ENCODE results near the gene SOS1. TPM values are rescaled to one million over a fixed set of nuclear protein-coding genes. Genes with fewer than 3 reads are reported as not detected.

SOS1 gene
- total RNA-seq, 2 experiments from 2014 or later, result 229 to 254 TPM

DNA sequence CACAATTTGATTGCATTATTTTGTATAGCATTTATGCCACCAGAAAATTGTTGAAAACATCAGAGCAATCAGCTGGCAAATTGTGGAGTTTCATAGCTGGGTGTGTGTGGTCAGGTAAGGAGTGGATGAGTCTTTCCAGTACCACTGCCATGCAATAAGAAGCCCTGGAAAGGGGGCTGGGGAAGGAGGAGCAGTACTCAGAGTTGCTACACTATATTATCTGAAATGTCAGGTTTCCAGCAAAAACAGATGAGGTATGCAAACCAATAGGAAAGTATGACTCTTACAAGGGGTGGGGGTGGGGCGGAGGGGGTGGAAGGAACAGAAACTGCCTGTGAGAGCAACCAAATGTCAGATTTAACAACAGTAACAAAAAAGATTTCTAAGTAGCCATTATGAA lies 112.2 kb downstream of the SOS1 start:
- no peaks in the 10 kb centered on the region for H3K27me3 Mint-ChIP-seq
- no peak overlapping the region for H3K4me3 Mint-ChIP-seq
- DNase-seq, result no peak
- ChIA-PET CTCF (no interaction called here), POLR2A (no interaction called here)
- H3K4me1 Mint-ChIP-seq, result peaks cover 19% of the 10 kb centered on the region
- peak overlapping the region; percentile 61 for H3K27ac Mint-ChIP-seq
- H3K9me3 Mint-ChIP-seq, result no peaks in the 10 kb centered on the region
- H3K36me3 Mint-ChIP-seq (ENCODE audit: low read depth), result peaks cover 73% of the 10 kb centered on the region

DNA sequence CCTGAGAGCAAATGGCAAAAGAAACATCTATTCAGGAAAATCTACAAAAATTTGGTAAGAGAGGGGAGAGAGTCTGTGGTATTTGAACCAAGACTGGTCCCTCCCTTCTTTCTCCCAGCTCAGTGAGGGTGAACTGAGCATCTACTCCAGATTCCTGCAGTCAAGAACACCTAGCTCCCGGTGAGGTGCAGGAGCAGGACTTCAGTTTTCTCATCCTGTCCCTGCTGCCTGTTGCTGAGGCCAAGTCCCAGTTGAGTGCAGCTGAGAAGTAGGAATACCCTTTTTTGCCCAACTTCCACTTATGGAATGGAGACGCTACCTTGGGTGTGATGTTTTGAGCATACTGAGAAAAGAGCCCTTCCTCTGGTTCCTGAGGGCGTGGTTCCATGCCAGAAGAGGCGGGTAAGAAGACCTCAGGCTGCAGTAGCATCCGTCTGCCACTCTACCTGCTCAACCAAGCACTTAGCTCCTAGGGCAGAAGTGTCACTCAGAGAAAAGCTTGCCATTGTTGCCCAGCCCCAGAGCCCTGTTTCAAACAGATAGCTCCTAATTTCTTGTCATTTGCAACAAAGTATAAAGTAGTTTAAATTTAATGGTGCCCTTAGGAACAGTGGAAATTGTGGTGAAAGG lies 112.9 kb downstream of the SOS1 start:
- no peak for DNase-seq
- Mint-ChIP-seq H3K4me3 (no peak overlapping the region), H3K36me3 (ENCODE audit: low read depth) (peaks cover 72% of the 10 kb centered on the region), H3K27me3 (no peaks in the 10 kb centered on the region), H3K4me1 (peaks cover 19% of the 10 kb centered on the region), H3K9me3 (no peaks in the 10 kb centered on the region), H3K27ac (peak overlapping the region; percentile 61)
- ChIA-PET CTCF (no interaction called here), POLR2A (no interaction called here)

DNA sequence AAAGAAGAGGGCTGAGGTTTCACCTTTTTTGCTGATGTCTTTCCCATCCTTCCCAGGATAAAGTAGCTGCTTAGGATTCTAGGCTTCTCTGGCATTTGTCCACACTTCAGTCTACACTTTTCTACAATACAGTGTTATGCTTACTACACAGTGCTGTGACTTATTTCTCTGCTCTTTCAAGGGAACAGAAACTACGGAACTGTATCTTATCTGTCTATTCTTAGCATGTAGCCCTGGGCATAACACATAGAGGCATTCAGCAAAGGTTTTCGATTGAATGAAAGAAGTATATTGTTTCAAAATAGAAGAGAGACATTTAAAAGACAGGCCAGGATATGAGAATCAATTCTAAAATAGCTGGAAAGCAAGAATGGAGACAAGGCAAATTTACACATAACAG lies 120.3 kb downstream of the SOS1 start:
- CTCF ChIA-PET, result interaction anchor here (1.3 to 1.7 kb wide), 2 partner anchors 18 to 229 kb away, joined by 3 to 6 read pairs; no protein-coding TSS in a partner anchor
- peaks cover 85% of the 10 kb centered on the region for H3K36me3 Mint-ChIP-seq (ENCODE audit: low read depth)
- H3K4me3 Mint-ChIP-seq, result no peak overlapping the region
- no peaks in the 10 kb centered on the region for H3K9me3 Mint-ChIP-seq
- DNase-seq, result no peak
- H3K27ac Mint-ChIP-seq, result no peak overlapping the region
- POLR2A ChIA-PET, result interaction anchor here (1.2 kb wide), 1 partner anchor 10 kb away, joined by 4 read pairs; no protein-coding TSS in a partner anchor
- peaks cover 19% of the 10 kb centered on the region for H3K4me1 Mint-ChIP-seq
- no peaks in the 10 kb centered on the region for H3K27me3 Mint-ChIP-seq

DNA sequence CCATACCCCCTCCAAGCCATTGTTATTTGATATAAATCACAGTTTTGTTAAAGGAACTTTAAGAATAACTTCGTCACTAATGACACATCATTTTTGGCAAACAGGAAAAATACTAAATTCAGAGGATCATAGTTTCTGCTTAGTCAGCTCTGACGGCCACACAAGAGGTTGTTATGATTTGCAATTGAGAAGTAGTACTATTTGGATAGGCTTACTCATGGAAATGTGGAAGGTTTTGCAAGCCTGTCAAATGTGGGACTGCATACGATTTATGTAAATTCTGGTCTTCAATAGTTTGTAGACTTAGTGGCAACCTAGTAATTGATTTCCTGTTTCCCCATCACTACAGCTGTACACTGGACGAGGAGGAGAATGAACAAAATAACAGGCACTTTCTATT lies 123.1 kb downstream of the SOS1 start:
- Mint-ChIP-seq H3K9me3 (no peaks in the 10 kb centered on the region), H3K4me3 (no peak overlapping the region), H3K27ac (no peak overlapping the region), H3K27me3 (no peaks in the 10 kb centered on the region), H3K36me3 (ENCODE audit: low read depth) (peaks cover 84% of the 10 kb centered on the region), H3K4me1 (peaks cover 29% of the 10 kb centered on the region)
- DNase-seq, result no peak
- ChIA-PET CTCF (interaction anchor here (0.6 to 2.0 kb wide), 2 partner anchors 23 to 231 kb away, joined by 3 to 4 read pairs; no protein-coding TSS in a partner anchor), POLR2A (interaction anchor here (1.0 kb wide), 1 partner anchor 246 kb away, joined by 3 read pairs; the partner anchor contains the start of gene SRSF7)

DNA sequence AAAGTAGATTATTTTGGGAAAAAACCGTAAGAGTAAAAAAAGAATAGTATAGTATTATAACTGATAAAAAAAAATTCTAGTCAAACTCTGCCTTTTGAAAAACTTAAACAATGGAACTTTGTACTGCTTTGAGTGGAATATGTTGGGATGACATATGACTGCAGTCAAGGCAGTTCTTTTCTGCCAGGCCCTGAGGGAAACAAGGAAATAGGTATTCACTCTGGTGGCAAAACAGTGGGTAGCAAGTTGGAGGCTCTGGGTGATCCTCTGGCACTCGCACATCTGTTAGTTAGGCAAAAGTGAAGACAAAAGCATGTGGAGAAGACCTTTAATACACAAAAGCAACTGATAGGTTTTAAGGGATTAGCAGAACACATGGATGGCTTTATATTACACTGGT lies 129.0 kb downstream of the SOS1 start:
- H3K27me3 Mint-ChIP-seq, result no peaks in the 10 kb centered on the region
- DNase-seq, result no peak
- H3K4me1 Mint-ChIP-seq, result peaks cover 24% of the 10 kb centered on the region
- peak overlapping the region; percentile 40 for H3K27ac Mint-ChIP-seq
- peaks cover 62% of the 10 kb centered on the region for H3K36me3 Mint-ChIP-seq (ENCODE audit: low read depth)
- ChIA-PET CTCF (interaction anchor here (1.3 kb wide), 1 partner anchor 238 kb away, joined by 3 read pairs; no protein-coding TSS in a partner anchor), POLR2A (interaction anchor here (1.0 kb wide), 1 partner anchor 129 kb away, joined by 4 read pairs; the partner anchor contains the start of gene SOS1)
- no peak overlapping the region for H3K4me3 Mint-ChIP-seq
- H3K9me3 Mint-ChIP-seq, result no peaks in the 10 kb centered on the region

DNA sequence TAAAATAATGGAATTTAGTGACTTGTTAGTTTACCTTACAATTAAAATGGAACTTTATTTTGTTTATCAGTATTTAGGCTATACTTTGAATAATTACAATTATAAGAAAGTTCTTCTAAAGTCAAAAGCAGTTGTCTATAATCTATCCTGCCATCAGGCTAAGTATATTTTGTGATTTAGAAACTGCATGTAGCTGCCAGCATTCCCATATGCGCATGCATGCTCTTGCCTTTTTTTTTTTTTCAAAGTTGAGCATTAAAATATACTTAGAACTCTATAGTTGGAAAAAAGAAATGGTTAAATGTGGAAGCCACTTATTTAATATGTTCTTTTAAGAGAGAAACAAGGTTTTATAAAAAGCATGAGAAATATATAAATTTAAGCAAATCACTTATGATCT lies 132.1 kb downstream of the SOS1 start:
- CTCF ChIA-PET, result interaction anchor here (1.0 to 1.5 kb wide), 2 partner anchors 239 to 241 kb away, joined by 3 to 4 read pairs; no protein-coding TSS in a partner anchor

DNA sequence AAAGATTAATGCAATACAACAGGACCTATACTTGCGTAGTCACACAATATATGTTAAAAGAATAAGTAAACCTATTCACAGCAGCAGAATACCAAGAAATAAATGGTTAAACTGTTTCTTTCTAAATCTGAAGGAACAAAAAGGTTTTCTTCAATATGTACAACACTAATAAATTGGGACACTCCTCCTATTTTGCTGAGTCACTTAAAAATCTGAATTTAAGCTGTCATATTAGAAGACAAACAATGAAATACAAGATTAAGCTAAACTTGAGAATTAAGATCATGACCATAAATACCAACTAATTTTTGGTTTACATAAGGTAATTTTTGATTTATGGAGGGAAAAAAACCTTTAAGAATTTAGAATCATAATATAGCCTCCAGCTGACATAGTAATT lies 138.4 kb downstream of the SOS1 start:
- ChIA-PET POLR2A (no interaction called here), CTCF (interaction anchor here (1.0 kb wide), 1 partner anchor 18 kb away, joined by 3 read pairs; no protein-coding TSS in a partner anchor)
- no peak overlapping the region for H3K27ac Mint-ChIP-seq
- H3K4me1 Mint-ChIP-seq, result no peaks in the 10 kb centered on the region
- H3K36me3 Mint-ChIP-seq (ENCODE audit: low read depth), result peaks cover 58% of the 10 kb centered on the region
- DNase-seq, result no peak
- no peaks in the 10 kb centered on the region for H3K9me3 Mint-ChIP-seq
- H3K27me3 Mint-ChIP-seq, result no peaks in the 10 kb centered on the region
- H3K4me3 Mint-ChIP-seq, result no peak overlapping the region

More for the DNA sequence above, 132.1 kb downstream of the SOS1 start:
- POLR2A ChIA-PET, result no interaction called here
- no peak overlapping the region for H3K27ac Mint-ChIP-seq
- H3K27me3 Mint-ChIP-seq, result no peaks in the 10 kb centered on the region
- peaks cover 56% of the 10 kb centered on the region for H3K36me3 Mint-ChIP-seq (ENCODE audit: low read depth)
- peaks cover 10% of the 10 kb centered on the region for H3K4me1 Mint-ChIP-seq
- no peaks in the 10 kb centered on the region for H3K9me3 Mint-ChIP-seq
- DNase-seq, result no peak
- no peak overlapping the region for H3K4me3 Mint-ChIP-seq

DNA sequence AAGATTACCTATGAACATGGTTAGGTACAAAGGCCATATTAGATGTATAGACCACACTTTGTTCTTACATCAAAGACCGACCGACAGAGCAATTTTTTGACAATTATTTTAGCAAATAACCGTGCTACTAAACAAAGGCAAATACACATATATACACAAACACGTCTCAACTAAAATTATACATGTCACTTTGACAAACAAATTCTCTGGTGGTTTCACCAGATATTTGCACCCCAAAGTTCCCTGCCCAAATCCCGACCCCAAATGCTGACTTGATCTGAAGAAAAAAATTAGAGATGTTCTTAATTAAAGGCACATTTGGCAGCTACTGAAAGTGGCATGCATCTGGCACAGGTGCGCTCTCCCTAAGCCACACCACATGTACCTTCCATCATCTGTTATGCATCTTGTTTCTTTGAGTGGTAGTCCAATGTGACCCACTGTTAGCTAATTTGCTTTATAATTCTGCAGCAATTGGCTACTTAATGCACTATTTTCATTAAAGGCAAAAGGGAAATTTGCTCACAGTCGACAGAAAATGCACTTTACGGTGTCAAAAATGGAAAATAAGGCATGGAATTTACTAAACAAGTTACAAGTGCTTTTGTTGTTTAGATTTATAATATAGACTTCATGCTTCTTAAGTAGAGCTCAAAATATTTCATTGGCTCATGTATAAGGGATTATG lies 139.0 kb downstream of the SOS1 start:
- Mint-ChIP-seq H3K36me3 (ENCODE audit: low read depth) (peaks cover 51% of the 10 kb centered on the region), H3K4me3 (no peak overlapping the region), H3K27ac (no peak overlapping the region), H3K9me3 (no peaks in the 10 kb centered on the region), H3K4me1 (no peaks in the 10 kb centered on the region), H3K27me3 (no peaks in the 10 kb centered on the region)
- CTCF ChIA-PET, result interaction anchor here (1.0 kb wide), 1 partner anchor 18 kb away, joined by 3 read pairs; no protein-coding TSS in a partner anchor
- POLR2A ChIA-PET, result no interaction called here
- no peak for DNase-seq

DNA sequence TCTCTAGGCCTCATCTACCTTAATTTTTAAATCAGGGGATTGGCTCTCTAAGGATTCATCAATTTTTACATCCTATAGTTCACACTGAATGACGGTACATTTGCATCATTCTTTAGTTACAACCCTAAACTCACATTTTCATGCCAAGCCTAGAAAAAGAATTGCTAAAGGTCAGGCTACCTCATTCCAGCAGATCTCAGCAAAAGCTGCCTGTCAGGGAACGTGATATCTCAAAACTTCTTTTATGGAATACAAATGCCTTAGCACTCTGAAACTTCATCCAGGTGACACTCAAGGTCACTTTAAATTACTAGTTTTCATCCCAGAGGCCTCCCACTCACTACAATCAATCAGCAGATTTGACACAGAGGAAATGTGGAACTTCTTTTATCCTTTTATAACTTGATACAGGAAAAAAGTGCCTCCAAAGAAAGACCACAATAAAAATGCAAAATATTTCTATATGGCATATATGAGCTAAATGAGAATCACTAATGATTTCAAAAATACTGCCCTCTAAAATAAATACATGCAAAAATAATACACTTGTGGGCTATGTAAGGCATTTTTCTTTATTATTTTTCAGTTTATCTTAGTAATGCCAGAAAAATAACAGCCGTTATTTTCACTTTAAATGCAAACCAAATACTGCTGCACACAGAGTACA lies 139.7 kb downstream of the SOS1 start:
- peaks cover 50% of the 10 kb centered on the region for H3K36me3 Mint-ChIP-seq (ENCODE audit: low read depth)
- H3K4me1 Mint-ChIP-seq, result no peaks in the 10 kb centered on the region
- H3K4me3 Mint-ChIP-seq, result no peak overlapping the region
- no peak for DNase-seq
- no peaks in the 10 kb centered on the region for H3K9me3 Mint-ChIP-seq
- H3K27ac Mint-ChIP-seq, result no peak overlapping the region
- CTCF ChIA-PET, result interaction anchor here (0.6 to 1.2 kb wide), 2 partner anchors 34 to 476 kb away, joined by 4 read pairs; no protein-coding TSS in a partner anchor
- POLR2A ChIA-PET, result no interaction called here
- H3K27me3 Mint-ChIP-seq, result no peaks in the 10 kb centered on the region

DNA sequence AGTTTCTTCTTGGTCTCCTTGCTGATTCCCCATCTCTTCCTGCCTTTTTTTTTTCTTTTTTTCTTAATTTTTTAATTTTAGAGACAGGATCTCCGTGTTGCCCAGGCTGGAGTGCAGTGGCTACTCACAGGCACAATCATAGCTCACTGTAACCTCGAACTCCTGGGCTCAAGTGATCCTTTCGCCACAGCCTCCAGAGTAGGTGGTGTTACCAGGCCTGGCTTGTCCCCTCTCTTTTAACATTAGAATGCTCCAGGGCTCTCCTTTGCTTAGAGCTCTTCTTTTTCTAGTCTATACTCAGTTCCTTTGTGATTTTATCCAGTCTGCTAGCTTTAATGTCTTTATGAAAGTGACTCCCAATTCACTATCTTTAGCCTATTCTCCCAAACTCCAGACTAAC lies 141.9 kb downstream of the SOS1 start:
- no peaks in the 10 kb centered on the region for H3K4me1 Mint-ChIP-seq
- peaks cover 31% of the 10 kb centered on the region for H3K36me3 Mint-ChIP-seq (ENCODE audit: low read depth)
- H3K4me3 Mint-ChIP-seq, result no peak overlapping the region
- H3K27me3 Mint-ChIP-seq, result no peaks in the 10 kb centered on the region
- H3K27ac Mint-ChIP-seq, result peak overlapping the region; percentile 19
- CTCF ChIA-PET, result interaction anchor here (1.0 kb wide), 1 partner anchor 32 kb away, joined by 3 read pairs; no protein-coding TSS in a partner anchor
- POLR2A ChIA-PET, result interaction anchor here (0.7 to 1.2 kb wide), 2 partner anchors 11 to 25 kb away, joined by 3 to 4 read pairs; no protein-coding TSS in a partner anchor
- no peak for DNase-seq
- H3K9me3 Mint-ChIP-seq, result no peaks in the 10 kb centered on the region

DNA sequence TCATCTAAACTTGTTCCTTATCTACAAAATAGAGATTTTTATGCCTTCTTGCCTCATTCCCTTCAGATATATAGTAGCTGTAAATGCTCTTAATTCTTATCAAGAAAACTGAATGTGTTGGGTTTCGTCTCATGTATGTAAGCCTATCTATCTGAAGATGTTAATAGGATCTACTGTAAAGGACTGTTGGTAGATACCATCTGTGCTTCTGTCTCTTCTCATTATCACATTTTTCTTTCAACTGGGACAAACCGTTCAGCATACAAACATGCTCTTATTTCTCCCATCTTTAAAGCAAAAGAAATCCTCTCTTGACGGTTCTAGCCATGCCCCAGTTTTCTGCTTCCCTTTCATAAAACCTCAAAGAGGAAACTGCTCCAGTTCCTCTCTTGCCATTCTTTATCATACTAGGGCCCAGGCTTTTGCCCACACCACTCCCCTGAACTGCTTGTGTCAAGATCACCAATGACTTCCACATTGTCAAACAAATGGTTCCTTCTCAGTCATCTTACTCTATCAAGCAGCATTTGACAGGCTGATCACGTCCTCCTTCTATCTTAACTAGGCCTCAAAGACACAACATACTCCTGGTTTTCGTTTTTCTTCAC lies 142.5 kb downstream of the SOS1 start:
- Mint-ChIP-seq H3K27me3 (no peaks in the 10 kb centered on the region), H3K4me3 (no peak overlapping the region), H3K27ac (no peak overlapping the region), H3K9me3 (no peaks in the 10 kb centered on the region), H3K36me3 (ENCODE audit: low read depth) (peaks cover 27% of the 10 kb centered on the region), H3K4me1 (no peaks in the 10 kb centered on the region)
- ChIA-PET POLR2A (interaction anchor here (0.7 kb wide), 1 partner anchor 25 kb away, joined by 3 read pairs; no protein-coding TSS in a partner anchor), CTCF (interaction anchor here (1.0 kb wide), 1 partner anchor 31 kb away, joined by 3 read pairs; no protein-coding TSS in a partner anchor)
- no peak for DNase-seq

DNA sequence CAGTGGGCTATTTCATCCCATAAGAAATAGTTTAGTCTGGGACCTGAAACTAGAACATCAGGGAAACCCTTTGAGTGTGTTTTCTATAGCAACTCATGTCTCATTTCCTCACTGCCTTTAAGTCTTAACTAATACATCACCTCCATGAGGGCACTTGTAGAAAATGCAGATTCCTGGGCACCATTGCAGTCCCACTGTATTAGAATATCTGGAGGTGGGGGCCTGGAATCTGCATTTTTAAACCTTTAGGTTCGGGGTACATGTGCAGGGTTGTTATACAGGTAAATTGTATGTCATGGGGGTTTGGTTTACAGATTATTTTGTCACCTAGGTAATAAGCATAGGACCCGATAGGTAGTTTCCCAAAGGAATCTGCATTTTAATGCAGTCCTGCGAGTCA lies 143.8 kb downstream of the SOS1 start:
- H3K27me3 Mint-ChIP-seq, result no peaks in the 10 kb centered on the region
- ChIA-PET POLR2A (interaction anchor here (0.9 kb wide), 1 partner anchor 9 kb away, joined by 3 read pairs; no protein-coding TSS in a partner anchor), CTCF (no interaction called here)
- DNase-seq, result no peak
- H3K27ac Mint-ChIP-seq, result no peak overlapping the region
- H3K4me3 Mint-ChIP-seq, result no peak overlapping the region
- no peaks in the 10 kb centered on the region for H3K4me1 Mint-ChIP-seq
- H3K36me3 Mint-ChIP-seq (ENCODE audit: low read depth), result peaks cover 18% of the 10 kb centered on the region
- H3K9me3 Mint-ChIP-seq, result no peaks in the 10 kb centered on the region
